B cell (primary cell): Measurements from ENCODE around the gene WFDC9. TPM values are rescaled to one million over a fixed set of nuclear protein-coding genes. Genes with fewer than 3 reads are reported as not detected.
"Not testable (repeated sequence)": the region's sequence is repeated elsewhere in the genome, so short reads cannot be mapped to it uniquely, and the experiment has no call there.

Source experiments
- ATAC-seq: fragments of 200-7000 bp; cut with Tn5 transposase; one replicate; pipeline ENCODE4 v1.10.0; 2021; ENCODE audit warnings: low read depth, mild to moderate bottlenecking, moderate number of reproducible peaks, moderate library complexity
- CTCF ChIA-PET: fragments of 350-600 bp; sonication (Branson Sonifier 250); formaldehyde crosslinking; loops from one replicate; lab custom pipeline; 2021; ENCODE audit warnings: antibody characterized with exemption, inconsistent platforms; lab: Charles Lee
- POLR2A ChIA-PET: fragments of 350-600 bp; sonication (Branson Sonifier 250); formaldehyde crosslinking; loops from one replicate; lab custom pipeline; 2021; ENCODE audit warnings: antibody characterized with exemption; lab: Charles Lee
- DNase-seq: peaks from one replicate; pipeline ENCODE4 v3.0.0; 2013
- H2AFZ ChIP-seq: 2 replicates; pipeline ENCODE4 v1.6.1; 2012; ENCODE audit warnings: mild to moderate bottlenecking, low read depth, low read length; ENCODE audit not compliant: insufficient read depth, poor library complexity, severe bottlenecking
- H3K27ac ChIP-seq, 2 donors: 1 replicate in 1 of 2; 2 replicates in 1 of 2; pipeline ENCODE4 v1.5.1; 2012 to 2013; ENCODE audit warnings: low read length in 2 of 2, mild to moderate bottlenecking in 2 of 2, moderate library complexity in 1 of 2
- H3K27me3 ChIP-seq, 4 experiments: fragments of 200-600 bp in 1 of 4; sonication (generic) in 1 of 4; replicated peaks in 1 of 4; 1 replicate in 2 of 4; 2 replicates in 2 of 4; pipeline versions ENCODE4 v1.6.1 to v1.7.0; 2013 to 2016; ENCODE audit warnings: low read length in 3 of 4, mild to moderate bottlenecking in 2 of 4, mixed read lengths in 1 of 4, moderate library complexity in 1 of 4; ENCODE audit not compliant: insufficient read depth in 4 of 4, control insufficient read depth in 3 of 4; ENCODE audit errors: control extremely low read depth in 1 of 4
- H3K36me3 ChIP-seq, 2 experiments: replicated peaks in 1 of 2; 1 replicate in 1 of 2; 2 replicates in 1 of 2; pipeline versions ENCODE4 v1.6.1 to v1.7.1; 2013; ENCODE audit warnings: low read length in 1 of 2; ENCODE audit not compliant: insufficient read depth in 2 of 2, control insufficient read depth in 1 of 2; ENCODE audit errors: control extremely low read depth in 1 of 2, extremely low read depth in 1 of 2
- H3K4me1 ChIP-seq, 2 donors: fragments of 200-600 bp in 1 of 2; sonication (generic) in 1 of 2; 1 replicate in 1 of 2; 2 replicates in 1 of 2; pipeline versions ENCODE4 v1.5.1 to v1.6.1; 2013 to 2017; ENCODE audit warnings: low read length in 2 of 2; ENCODE audit not compliant: control insufficient read depth in 2 of 2, insufficient read depth in 2 of 2
- H3K4me2 ChIP-seq: replicated peaks from 2 replicates; pipeline ENCODE3; 2012; ENCODE audit warnings: mild to moderate bottlenecking, low read depth, low read length; ENCODE audit not compliant: poor library complexity, severe bottlenecking
- H3K4me3 ChIP-seq, 5 experiments: fragments of 200-600 bp in 1 of 5; sonication (generic) in 1 of 5; 1 replicate in 3 of 5; 2 replicates in 2 of 5; pipeline versions ENCODE4 v1.5.1 to v1.7.0; 2011 to 2016; ENCODE audit warnings: low read length in 4 of 5, mild to moderate bottlenecking in 4 of 5, low read depth in 2 of 5, control low read depth in 1 of 5, moderate library complexity in 1 of 5; ENCODE audit not compliant: insufficient read depth in 1 of 5; ENCODE audit errors: control extremely low read depth in 1 of 5, extremely low read depth in 1 of 5
- H3K79me2 ChIP-seq: fragments of 200-600 bp; sonication (generic); one replicate; pipeline ENCODE4 v1.6.0; 2016; ENCODE audit warnings: low read length; ENCODE audit not compliant: control insufficient read depth, insufficient read depth
- H3K9ac ChIP-seq: fragments of 200-600 bp; sonication (generic); 2 replicates; pipeline ENCODE4 v1.6.1; 2017; ENCODE audit warnings: mild to moderate bottlenecking, low read length, moderate library complexity
- H3K9me3 ChIP-seq, 3 donors: one replicate each; pipeline versions ENCODE4 v1.6.1 to v1.7.1; 2013; ENCODE audit warnings: low read length in 2 of 3; ENCODE audit not compliant: control insufficient read depth in 2 of 3, insufficient read depth in 1 of 3; ENCODE audit errors: control extremely low read depth in 1 of 3
- H4K20me1 ChIP-seq: 2 replicates; pipeline ENCODE4 v1.6.0; 2012; ENCODE audit warnings: mild to moderate bottlenecking, low read length; ENCODE audit not compliant: insufficient read depth, control insufficient read depth, poor library complexity, severe bottlenecking
- H3K27ac Mint-ChIP-seq: one replicate; pipeline ENCODE4 v1.8.0; 2021; ENCODE audit warnings: mixed read lengths
- H3K27me3 Mint-ChIP-seq: one replicate; pipeline ENCODE4 v1.8.0; 2021; ENCODE audit warnings: mixed read lengths
- H3K4me1 Mint-ChIP-seq: one replicate; pipeline ENCODE4 v1.8.0; 2021; ENCODE audit warnings: mixed read lengths
- H3K4me3 Mint-ChIP-seq: one replicate; pipeline ENCODE4 v1.8.0; 2021; ENCODE audit warnings: mixed read lengths
- H3K9me3 Mint-ChIP-seq: one replicate; pipeline ENCODE4 v1.8.0; 2022; ENCODE audit warnings: mixed read lengths; ENCODE audit not compliant: insufficient read depth
- CTCF ChIP-seq: fragments of 200-600 bp; IDR thresholded peaks from one replicate; pipeline ENCODE4 v1.8.0; 2022; ENCODE audit warnings: antibody characterized with exemption, mild to moderate bottlenecking
- EZH2 ChIP-seq: IDR thresholded peaks from 2 replicates; pipeline ENCODE4 v1.6.1; 2012; ENCODE audit warnings: borderline replicate concordance, low read depth, mild to moderate bottlenecking, moderate library complexity, low read length; ENCODE audit not compliant: insufficient read depth, poor library complexity, severe bottlenecking
- WGBS: methylation state at CpG from one replicate; pipeline ENCODE4 v1.1.5; 2013; ENCODE audit warnings: missing lambda C conversion rate; ENCODE audit not compliant: insufficient coverage; 5-methylcytosine and 5-hydroxymethylcytosine counted together
- intact Hi-C: fragments of 100-400 bp; cut with micrococcal nuclease; formaldehyde crosslinking; loops from one replicate; pipeline ENCODE4 v1.10.0; 2022
- polyA plus RNA-seq: library from polyadenylated mRNA; depleted of rRNA; stranded (reverse); fragments of >200 nt; gene quantifications from 2 replicates; pipeline ENCODE4 v1.2.3, GENCODE V29; 2012
- total RNA-seq, 2 donors: library from RNA; stranded (reverse); fragments of 120-200 nt in 1 of 2; gene quantifications; 1 replicate in 1 of 2; 2 replicates in 1 of 2; pipeline versions ENCODE4 v1.2.3 to v1.2.4, GENCODE V29; 2013 to 2022

WFDC9 gene
- total and polyA plus RNA-seq, 2 donors (not counting 1 experiment from before 2014, with no cell fraction given): not detected

- CTCF ChIA-PET: no interaction called here
- H3K36me3 ChIP-seq: no peaks in the 10 kb centered on the region
- intact Hi-C loops: no loop called here
- H3K9me3 ChIP-seq: peaks cover 0 to 1% (median under 1%) of the 10 kb centered on the region in 3 donors
- TF ChIP-seq CTCF (no peak), EZH2 (no peak)
- H3K27ac ChIP-seq: no peak overlapping the region
- H3K79me2 ChIP-seq: no peaks in the 10 kb centered on the region
- H3K4me2 ChIP-seq: no peak overlapping the region
- DNase-seq (no peak), ATAC-seq (no peak)
- Mint-ChIP-seq H3K27me3 (peaks cover 44% of the 10 kb centered on the region), H3K4me1 (no peaks in the 10 kb centered on the region), H3K9me3 (peaks cover 7% of the 10 kb centered on the region), H3K27ac (no peak overlapping the region), H3K4me3 (no peak overlapping the region)
- H3K4me1 ChIP-seq: no peaks in the 10 kb centered on the region
- no peaks in the 10 kb centered on the region for H4K20me1 ChIP-seq
- H3K27me3 ChIP-seq: peaks cover 0 to 4% (median 0%) of the 10 kb centered on the region in 4 experiments
- no peak overlapping the region for H3K9ac ChIP-seq
- H3K4me3 ChIP-seq: no peak overlapping the region
- POLR2A ChIA-PET: no interaction called here
- no peak overlapping the region for H2AFZ ChIP-seq
Measured at GRCh38 chr20:45672765-45673164, 41.7 kb upstream of the WFDC9 start.

- peaks cover 33% of the 10 kb centered on the region for H3K27me3 Mint-ChIP-seq
- Histone ChIP-seq H3K9me3 (no peaks in the 10 kb centered on the region), H3K4me1 (no peaks in the 10 kb centered on the region), H3K27me3 (peaks cover 0 to 3% (median 0%) of the 10 kb centered on the region in 4 experiments), H3K4me2 (no peak within 1 kb of the TSS), H3K4me3 (no peak within 1 kb of the TSS), H3K36me3 (no peaks in the 10 kb centered on the region), H4K20me1 (no peaks in the 10 kb centered on the region), H3K27ac (no peak within 1 kb of the TSS), H3K79me2 (no peaks in the 10 kb centered on the region), H2AFZ (no peak within 1 kb of the TSS), H3K9ac (no peak within 1 kb of the TSS)
- ChIA-PET CTCF (no interaction called here), POLR2A (no interaction called here)
- H3K9me3 Mint-ChIP-seq: no peaks in the 10 kb centered on the region
- intact Hi-C loops: no loop called here
- H3K4me1 Mint-ChIP-seq: no peaks in the 10 kb centered on the region
- ATAC-seq: no peak
- no peak for DNase-seq
- no CpG with 5 or more reads among the region's 1 CpG for WGBS
- no peak for TF ChIP-seq EZH2
- TF ChIP-seq CTCF: no peak
- H3K27ac Mint-ChIP-seq: no peak within 1 kb of the TSS
- H3K4me3 Mint-ChIP-seq: no peak within 1 kb of the TSS
Measured at GRCh38 chr20:45670139-45670538, 39.1 kb upstream of the WFDC9 start, which contains the start of gene WFDC11. WFDC11 (minus strand) TSS chr20:45670239; CDS start chr20:45650600, 19,639 bp downstream.

- H3K36me3 ChIP-seq, H3K9me3 ChIP-seq, intact Hi-C loops, H3K4me3 ChIP-seq, POLR2A ChIA-PET, H3K9me3 Mint-ChIP-seq, H3K27ac ChIP-seq, H2AFZ ChIP-seq, DNase-seq, H3K79me2 ChIP-seq, H3K27me3 Mint-ChIP-seq, H4K20me1 ChIP-seq, H3K27me3 ChIP-seq, H3K4me2 ChIP-seq, H3K4me3 Mint-ChIP-seq, H3K9ac ChIP-seq, H3K4me1 Mint-ChIP-seq, CTCF ChIA-PET, ATAC-seq, H3K4me1 ChIP-seq, H3K27ac Mint-ChIP-seq: not testable (repeated sequence)
- no CpG with 5 or more reads among the region's 3 CpGs for WGBS
Measured at GRCh38 chr20:45657038-45657437, 26.0 kb upstream of the WFDC9 start.
